ENCODE results near the gene FOXG1. TPM values are rescaled to one million over a fixed set of nuclear protein-coding genes. Genes with fewer than 3 reads are reported as not detected.

FOXG1 gene
- total and polyA plus RNA-seq, 2 donors (not counting 1 experiment from before 2014, with no cell fraction given): not detected

GRCh38 chr14:28771168-28771567 lies 4.6 kb downstream of the FOXG1 start:
- TF ChIP-seq CTCF (IDR thresholded peaks at IDR 0.05): no peak
- no peak for TF ChIP-seq EZH2 (IDR thresholded peaks at IDR 0.05; ENCODE audit: borderline replicate concordance, insufficient read depth, low read depth, low read length, poor library complexity, severe bottlenecking)
- Histone ChIP-seq H4K20me1 (ENCODE audit: control insufficient read depth, insufficient read depth, low read length, poor library complexity, severe bottlenecking) (no peaks in the 10 kb centered on the region), H3K27me3 (replicated peaks in 1 of 4; ENCODE audit: control extremely low read depth in 1 of 4, control insufficient read depth in 3 of 4, insufficient read depth in 4 of 4, low read length in 3 of 4) (peaks cover 0 to 41% (median 37%) of the 10 kb centered on the region in 4 experiments), H3K79me2 (ENCODE audit: control insufficient read depth, insufficient read depth, low read length) (no peaks in the 10 kb centered on the region), H3K4me1 (ENCODE audit: control insufficient read depth in 2 of 2, insufficient read depth in 2 of 2, low read length in 2 of 2) (peaks cover 0 to 14% of the 10 kb centered on the region in 2 donors), H3K4me2 (replicated peaks; ENCODE audit: low read depth, low read length, poor library complexity, severe bottlenecking) (no peak overlapping the region), H3K9ac (ENCODE audit: low read length) (no peak overlapping the region), H2AFZ (ENCODE audit: insufficient read depth, low read depth, low read length, poor library complexity, severe bottlenecking) (no peak overlapping the region), H3K9me3 (ENCODE audit: control extremely low read depth in 1 of 3, control insufficient read depth in 2 of 3, insufficient read depth in 1 of 3, low read length in 2 of 3) (peaks cover 0 to 20% (median 0%) of the 10 kb centered on the region in 3 donors), H3K4me3 (ENCODE audit: control extremely low read depth in 1 of 5, extremely low read depth in 1 of 5, insufficient read depth in 1 of 5, low read depth in 2 of 5, low read length in 4 of 5) (no peak overlapping the region), H3K27ac (ENCODE audit: low read length in 2 of 2) (no peak overlapping the region), H3K36me3 (replicated peaks in 1 of 2; ENCODE audit: control extremely low read depth in 1 of 2, control insufficient read depth in 1 of 2, extremely low read depth in 1 of 2, insufficient read depth in 2 of 2, low read length in 1 of 2) (no peaks in the 10 kb centered on the region)
- DNase-seq (no peak), ATAC-seq (ENCODE audit: low read depth) (no peak)
- Mint-ChIP-seq H3K27ac (no peak overlapping the region), H3K27me3 (peaks cover 66% of the 10 kb centered on the region), H3K9me3 (ENCODE audit: insufficient read depth) (no peaks in the 10 kb centered on the region), H3K4me3 (no peak overlapping the region), H3K4me1 (peaks cover 11% of the 10 kb centered on the region)
- no CpG with 5 or more reads among the region's 1 CpG for WGBS (ENCODE audit: insufficient coverage)
- POLR2A ChIA-PET: no interaction called here
- intact Hi-C loops (cut with micrococcal nuclease): no loop called here
- CTCF ChIA-PET: no interaction called here

GRCh38 chr14:28772613-28773012 lies 6.0 kb downstream of the FOXG1 start:
- Histone ChIP-seq H3K79me2 (ENCODE audit: control insufficient read depth, insufficient read depth, low read length) (no peaks in the 10 kb centered on the region), H2AFZ (ENCODE audit: insufficient read depth, low read depth, low read length, poor library complexity, severe bottlenecking) (no peak overlapping the region), H3K4me1 (ENCODE audit: control insufficient read depth in 2 of 2, insufficient read depth in 2 of 2, low read length in 2 of 2) (peaks cover 0 to 13% of the 10 kb centered on the region in 2 donors), H3K4me2 (replicated peaks; ENCODE audit: low read depth, low read length, poor library complexity, severe bottlenecking) (no peak overlapping the region), H3K4me3 (ENCODE audit: control extremely low read depth in 1 of 5, extremely low read depth in 1 of 5, insufficient read depth in 1 of 5, low read depth in 2 of 5, low read length in 4 of 5) (no peak overlapping the region), H3K9me3 (ENCODE audit: control extremely low read depth in 1 of 3, control insufficient read depth in 2 of 3, insufficient read depth in 1 of 3, low read length in 2 of 3) (peaks cover 0 to 19% (median 0%) of the 10 kb centered on the region in 3 donors), H3K27ac (ENCODE audit: low read length in 2 of 2) (no peak overlapping the region), H3K9ac (ENCODE audit: low read length) (no peak overlapping the region), H3K36me3 (replicated peaks in 1 of 2; ENCODE audit: control extremely low read depth in 1 of 2, control insufficient read depth in 1 of 2, extremely low read depth in 1 of 2, insufficient read depth in 2 of 2, low read length in 1 of 2) (no peaks in the 10 kb centered on the region), H4K20me1 (ENCODE audit: control insufficient read depth, insufficient read depth, low read length, poor library complexity, severe bottlenecking) (no peaks in the 10 kb centered on the region), H3K27me3 (replicated peaks in 1 of 4; ENCODE audit: control extremely low read depth in 1 of 4, control insufficient read depth in 3 of 4, insufficient read depth in 4 of 4, low read length in 3 of 4) (peaks cover 0 to 41% (median 37%) of the 10 kb centered on the region in 4 experiments)
- no peaks in the 10 kb centered on the region for H3K9me3 Mint-ChIP-seq (ENCODE audit: insufficient read depth)
- ChIA-PET CTCF (no interaction called here), POLR2A (no interaction called here)
- H3K4me3 Mint-ChIP-seq: no peak overlapping the region
- H3K4me1 Mint-ChIP-seq: peaks cover 9% of the 10 kb centered on the region
- DNase-seq (no peak), ATAC-seq (ENCODE audit: low read depth) (no peak)
- intact Hi-C loops (cut with micrococcal nuclease): no loop called here
- peaks cover 77% of the 10 kb centered on the region for H3K27me3 Mint-ChIP-seq
- no peak for TF ChIP-seq EZH2 (IDR thresholded peaks at IDR 0.05; ENCODE audit: borderline replicate concordance, insufficient read depth, low read depth, low read length, poor library complexity, severe bottlenecking)
- TF ChIP-seq CTCF (IDR thresholded peaks at IDR 0.05): no peak
- no CpG with 5 or more reads among the region's 3 CpGs for WGBS (ENCODE audit: insufficient coverage)
- no peak overlapping the region for H3K27ac Mint-ChIP-seq
